B cell (primary cell): Measurements from ENCODE around the gene SATB1. TPM values are rescaled to one million over a fixed set of nuclear protein-coding genes. Genes with fewer than 3 reads are reported as not detected.

Experiments
- ATAC-seq: fragments of 200-7000 bp; cut with Tn5 transposase; one replicate; pipeline ENCODE4 v1.10.0; 2021; ENCODE audit warnings: low read depth, mild to moderate bottlenecking, moderate number of reproducible peaks, moderate library complexity
- CTCF ChIA-PET: fragments of 350-600 bp; sonication (Branson Sonifier 250); formaldehyde crosslinking; loops from one replicate; lab custom pipeline; 2021; ENCODE audit warnings: antibody characterized with exemption, inconsistent platforms; lab: Charles Lee
- POLR2A ChIA-PET: fragments of 350-600 bp; sonication (Branson Sonifier 250); formaldehyde crosslinking; loops from one replicate; lab custom pipeline; 2021; ENCODE audit warnings: antibody characterized with exemption; lab: Charles Lee
- DNase-seq: peaks from one replicate; pipeline ENCODE4 v3.0.0; 2013
- H2AFZ ChIP-seq: 2 replicates; pipeline ENCODE4 v1.6.1; 2012; ENCODE audit warnings: mild to moderate bottlenecking, low read depth, low read length; ENCODE audit not compliant: insufficient read depth, poor library complexity, severe bottlenecking
- H3K27ac ChIP-seq, 2 donors: 1 replicate in 1 of 2; 2 replicates in 1 of 2; pipeline ENCODE4 v1.5.1; 2012 to 2013; ENCODE audit warnings: low read length in 2 of 2, mild to moderate bottlenecking in 2 of 2, moderate library complexity in 1 of 2
- H3K27me3 ChIP-seq, 4 experiments: fragments of 200-600 bp in 1 of 4; sonication (generic) in 1 of 4; replicated peaks in 1 of 4; 1 replicate in 2 of 4; 2 replicates in 2 of 4; pipeline versions ENCODE4 v1.6.1 to v1.7.0; 2013 to 2016; ENCODE audit warnings: low read length in 3 of 4, mild to moderate bottlenecking in 2 of 4, mixed read lengths in 1 of 4, moderate library complexity in 1 of 4; ENCODE audit not compliant: insufficient read depth in 4 of 4, control insufficient read depth in 3 of 4; ENCODE audit errors: control extremely low read depth in 1 of 4
- H3K36me3 ChIP-seq, 2 experiments: replicated peaks in 1 of 2; 1 replicate in 1 of 2; 2 replicates in 1 of 2; pipeline versions ENCODE4 v1.6.1 to v1.7.1; 2013; ENCODE audit warnings: low read length in 1 of 2; ENCODE audit not compliant: insufficient read depth in 2 of 2, control insufficient read depth in 1 of 2; ENCODE audit errors: control extremely low read depth in 1 of 2, extremely low read depth in 1 of 2
- H3K4me1 ChIP-seq, 2 donors: fragments of 200-600 bp in 1 of 2; sonication (generic) in 1 of 2; 1 replicate in 1 of 2; 2 replicates in 1 of 2; pipeline versions ENCODE4 v1.5.1 to v1.6.1; 2013 to 2017; ENCODE audit warnings: low read length in 2 of 2; ENCODE audit not compliant: control insufficient read depth in 2 of 2, insufficient read depth in 2 of 2
- H3K4me2 ChIP-seq: replicated peaks from 2 replicates; pipeline ENCODE3; 2012; ENCODE audit warnings: mild to moderate bottlenecking, low read depth, low read length; ENCODE audit not compliant: poor library complexity, severe bottlenecking
- H3K4me3 ChIP-seq, 5 experiments: fragments of 200-600 bp in 1 of 5; sonication (generic) in 1 of 5; 1 replicate in 3 of 5; 2 replicates in 2 of 5; pipeline versions ENCODE4 v1.5.1 to v1.7.0; 2011 to 2016; ENCODE audit warnings: low read length in 4 of 5, mild to moderate bottlenecking in 4 of 5, low read depth in 2 of 5, control low read depth in 1 of 5, moderate library complexity in 1 of 5; ENCODE audit not compliant: insufficient read depth in 1 of 5; ENCODE audit errors: control extremely low read depth in 1 of 5, extremely low read depth in 1 of 5
- H3K79me2 ChIP-seq: fragments of 200-600 bp; sonication (generic); one replicate; pipeline ENCODE4 v1.6.0; 2016; ENCODE audit warnings: low read length; ENCODE audit not compliant: control insufficient read depth, insufficient read depth
- H3K9ac ChIP-seq: fragments of 200-600 bp; sonication (generic); 2 replicates; pipeline ENCODE4 v1.6.1; 2017; ENCODE audit warnings: mild to moderate bottlenecking, low read length, moderate library complexity
- H3K9me3 ChIP-seq, 3 donors: one replicate each; pipeline versions ENCODE4 v1.6.1 to v1.7.1; 2013; ENCODE audit warnings: low read length in 2 of 3; ENCODE audit not compliant: control insufficient read depth in 2 of 3, insufficient read depth in 1 of 3; ENCODE audit errors: control extremely low read depth in 1 of 3
- H4K20me1 ChIP-seq: 2 replicates; pipeline ENCODE4 v1.6.0; 2012; ENCODE audit warnings: mild to moderate bottlenecking, low read length; ENCODE audit not compliant: insufficient read depth, control insufficient read depth, poor library complexity, severe bottlenecking
- H3K27ac Mint-ChIP-seq: one replicate; pipeline ENCODE4 v1.8.0; 2021; ENCODE audit warnings: mixed read lengths
- H3K27me3 Mint-ChIP-seq: one replicate; pipeline ENCODE4 v1.8.0; 2021; ENCODE audit warnings: mixed read lengths
- H3K4me1 Mint-ChIP-seq: one replicate; pipeline ENCODE4 v1.8.0; 2021; ENCODE audit warnings: mixed read lengths
- H3K4me3 Mint-ChIP-seq: one replicate; pipeline ENCODE4 v1.8.0; 2021; ENCODE audit warnings: mixed read lengths
- H3K9me3 Mint-ChIP-seq: one replicate; pipeline ENCODE4 v1.8.0; 2022; ENCODE audit warnings: mixed read lengths; ENCODE audit not compliant: insufficient read depth
- CTCF ChIP-seq: fragments of 200-600 bp; IDR thresholded peaks from one replicate; pipeline ENCODE4 v1.8.0; 2022; ENCODE audit warnings: antibody characterized with exemption, mild to moderate bottlenecking
- EZH2 ChIP-seq: IDR thresholded peaks from 2 replicates; pipeline ENCODE4 v1.6.1; 2012; ENCODE audit warnings: borderline replicate concordance, low read depth, mild to moderate bottlenecking, moderate library complexity, low read length; ENCODE audit not compliant: insufficient read depth, poor library complexity, severe bottlenecking
- WGBS: methylation state at CpG from one replicate; pipeline ENCODE4 v1.1.5; 2013; ENCODE audit warnings: missing lambda C conversion rate; ENCODE audit not compliant: insufficient coverage; 5-methylcytosine and 5-hydroxymethylcytosine counted together
- intact Hi-C: fragments of 100-400 bp; cut with micrococcal nuclease; formaldehyde crosslinking; loops from one replicate; pipeline ENCODE4 v1.10.0; 2022
- polyA plus RNA-seq: library from polyadenylated mRNA; depleted of rRNA; stranded (reverse); fragments of >200 nt; gene quantifications from 2 replicates; pipeline ENCODE4 v1.2.3, GENCODE V29; 2012
- total RNA-seq, 2 donors: library from RNA; stranded (reverse); fragments of 120-200 nt in 1 of 2; gene quantifications; 1 replicate in 1 of 2; 2 replicates in 1 of 2; pipeline versions ENCODE4 v1.2.3 to v1.2.4, GENCODE V29; 2013 to 2022

SATB1 gene
- total and polyA plus RNA-seq, 2 donors (not counting 1 experiment from before 2014, with no cell fraction given) = 42.3 to 66.5 TPM

GRCh38 chr3:18372786-18373405 lies 52.2 kb downstream of the SATB1 start:
- no peak overlapping the region for H3K27ac Mint-ChIP-seq
- Histone ChIP-seq H3K36me3 (peaks cover 4 to 24% of the 10 kb centered on the region in 2 experiments), H3K27me3 (no peaks in the 10 kb centered on the region), H3K79me2 (no peaks in the 10 kb centered on the region), H3K4me3 (no peak overlapping the region), H3K4me2 (no peak overlapping the region), H4K20me1 (no peaks in the 10 kb centered on the region), H3K9me3 (no peaks in the 10 kb centered on the region), H3K9ac (no peak overlapping the region), H2AFZ (no peak overlapping the region), H3K27ac (no peak overlapping the region), H3K4me1 (no peaks in the 10 kb centered on the region)
- no peak for TF ChIP-seq EZH2
- TF ChIP-seq CTCF = no peak
- H3K4me1 Mint-ChIP-seq = peaks cover 5% of the 10 kb centered on the region
- H3K9me3 Mint-ChIP-seq = no peaks in the 10 kb centered on the region
- intact Hi-C loops = no loop called here
- ChIA-PET POLR2A (no interaction called here), CTCF (no interaction called here)
- no peak for ATAC-seq
- no peaks in the 10 kb centered on the region for H3K27me3 Mint-ChIP-seq
- H3K4me3 Mint-ChIP-seq = no peak overlapping the region
- no peak for DNase-seq
- WGBS = 40% methylated on average over 1 of the region's 4 CpGs

- no peak for ATAC-seq
- H3K9me3 Mint-ChIP-seq = no peaks in the 10 kb centered on the region
- H3K4me1 ChIP-seq = no peaks in the 10 kb centered on the region
Observed at GRCh38 chr3:18370672-18371071, 54.5 kb downstream of the SATB1 start.

More at GRCh38 chr3:18370672-18371071, 54.5 kb downstream of the SATB1 start:
- Mint-ChIP-seq H3K4me1 (peaks cover 5% of the 10 kb centered on the region), H3K27ac (no peak overlapping the region), H3K27me3 (no peaks in the 10 kb centered on the region), H3K4me3 (no peak overlapping the region)
- intact Hi-C loops = no loop called here
- Histone ChIP-seq H3K79me2 (no peaks in the 10 kb centered on the region), H3K4me2 (no peak overlapping the region), H3K4me3 (no peak overlapping the region), H3K9ac (no peak overlapping the region), H4K20me1 (no peaks in the 10 kb centered on the region), H3K9me3 (no peaks in the 10 kb centered on the region), H3K27me3 (no peaks in the 10 kb centered on the region), H2AFZ (no peak overlapping the region), H3K27ac (no peak overlapping the region), H3K36me3 (peaks cover 6 to 24% of the 10 kb centered on the region in 2 experiments)
- POLR2A ChIA-PET = no interaction called here
- TF ChIP-seq CTCF (no peak), EZH2 (no peak)
- DNase-seq = no peak
- CTCF ChIA-PET = no interaction called here
- WGBS = 100% methylated on average over 6 of the region's 7 CpGs
